Fibroblast of lung (primary cell): ENCODE results near the gene NXNL2. TPM values are rescaled to one million over a fixed set of nuclear protein-coding genes. Genes with fewer than 3 reads are reported as not detected.
A peak's percentile ranks its signal among the peaks of the same experiment; 100 is the strongest.

ENCODE experiments used
- DNase-seq, 2 donors: peaks; one replicate each; pipeline versions ENCODE4 v3.0.0 to v3.0.0-alpha.2; 2010; ENCODE audit warnings: low read depth in 2 of 2
- H2AFZ ChIP-seq: 2 replicates; pipeline ENCODE4 v1.5.1; 2012; ENCODE audit warnings: low read length, control low read depth, inconsistent platforms
- H3K27ac ChIP-seq: 2 replicates; pipeline ENCODE4 v1.5.1; 2011; ENCODE audit warnings: low read length, control low read depth; ENCODE audit not compliant: insufficient read depth
- H3K27me3 ChIP-seq: 2 replicates; pipeline ENCODE4 v1.5.1; 2011; ENCODE audit warnings: mild to moderate bottlenecking, low read length; ENCODE audit not compliant: control insufficient read depth, insufficient read depth
- H3K36me3 ChIP-seq: 2 replicates; pipeline ENCODE4 v1.5.1; 2011; ENCODE audit warnings: low read length; ENCODE audit not compliant: control insufficient read depth, insufficient read depth
- H3K4me1 ChIP-seq: 2 replicates; pipeline ENCODE4 v1.5.1; 2011; ENCODE audit warnings: low read length; ENCODE audit not compliant: control insufficient read depth, insufficient read depth; ENCODE audit errors: extremely low read depth
- H3K4me2 ChIP-seq: 2 replicates; pipeline ENCODE4 v1.5.1; 2011; ENCODE audit warnings: low read length, control low read depth; ENCODE audit not compliant: insufficient read depth; ENCODE audit errors: extremely low read depth
- H3K4me3 ChIP-seq, 4 experiments: fragments of 200-600 bp in 1 of 4; sonication (generic) in 1 of 4; replicated peaks in 1 of 4; 2 replicates each; pipeline ENCODE4 v1.5.1; 2011 to 2016; ENCODE audit warnings: low read length in 4 of 4, low read depth in 3 of 4, mild to moderate bottlenecking in 3 of 4, control low read depth in 2 of 4, inconsistent platforms in 1 of 4, mixed read lengths in 1 of 4; ENCODE audit not compliant: insufficient read depth in 1 of 4; ENCODE audit errors: control extremely low read depth in 1 of 4
- H3K79me2 ChIP-seq: 2 replicates; pipeline ENCODE4 v1.5.1; 2012; ENCODE audit warnings: mild to moderate bottlenecking, low read length, inconsistent platforms; ENCODE audit not compliant: control insufficient read depth, insufficient read depth
- H3K9ac ChIP-seq: 2 replicates; pipeline ENCODE4 v1.5.1; 2011; ENCODE audit warnings: mild to moderate bottlenecking, low read length, control low read depth; ENCODE audit not compliant: insufficient read depth
- H3K9me3 ChIP-seq: 2 replicates; pipeline ENCODE4 v1.5.1; 2012; ENCODE audit warnings: low read depth, low read length; ENCODE audit not compliant: control insufficient read depth, insufficient read depth
- H4K20me1 ChIP-seq: 2 replicates; pipeline ENCODE4 v1.5.1; 2011; ENCODE audit warnings: low read length; ENCODE audit not compliant: control insufficient read depth, insufficient read depth; ENCODE audit errors: extremely low read depth
- EZH2 ChIP-seq: IDR thresholded peaks from 2 replicates; pipeline ENCODE4 v1.5.1; 2012; ENCODE audit warnings: low read length, control low read depth, mild to moderate bottlenecking; ENCODE audit errors: missing control alignments
- polyA plus RNA-seq, 2 donors: library from polyadenylated mRNA; depleted of rRNA in 1 of 2; stranded (reverse) in 1 of 2; unstranded in 1 of 2; fragments of >200 nt; gene quantifications; 2 replicates each; pipeline ENCODE4 v1.2.1, GENCODE V29; 2011 to 2012; ENCODE audit warnings: missing spikeins in 1 of 2
- total RNA-seq: library from RNA; depleted of rRNA; stranded (reverse); fragments of >200 nt; gene quantifications from 2 replicates; pipeline ENCODE4 v1.2.1, GENCODE V29; 2014
- TF ChIP-seq, protein P1 (sequence below), 2 donors: IDR thresholded peaks in 1 of 2; conservative IDR thresholded peaks in 1 of 2; 1 replicate in 1 of 2; 2 replicates in 1 of 2; pipeline ENCODE4 v1.5.1; 2011 to 2012; ENCODE audit warnings: low read length in 2 of 2, control low read depth in 1 of 2, inconsistent platforms in 1 of 2, low read depth in 1 of 2, mild to moderate bottlenecking in 1 of 2

The NXNL2 gene
- total and polyA plus RNA-seq, 2 donors (not counting 1 experiment from before 2014, with no cell fraction given) = 0.50 to 1.3 TPM

DNA sequence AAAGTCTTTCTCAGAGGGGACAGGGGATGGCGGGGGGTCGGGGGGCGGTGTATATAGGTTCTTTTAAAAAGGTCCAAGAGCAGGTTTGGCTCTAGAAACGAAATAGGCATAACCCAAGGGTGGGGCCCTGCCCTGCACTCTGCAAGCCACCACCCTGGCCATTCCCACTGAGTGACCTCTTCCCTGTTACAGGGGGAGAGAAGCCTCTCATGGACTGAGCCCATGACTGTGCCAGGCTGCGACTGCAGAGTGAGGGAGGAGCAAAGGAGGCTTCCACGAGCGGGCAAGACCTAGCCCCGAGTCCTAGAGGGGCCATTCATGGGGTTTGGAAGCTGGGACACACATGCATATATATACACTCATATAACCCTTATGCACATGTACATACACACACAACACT, 10.1 kb upstream of the NXNL2 start:
- Histone ChIP-seq H3K4me2 (no peak overlapping the region), H3K4me3 (no peak overlapping the region), H3K9me3 (no peaks in the 10 kb centered on the region), H3K36me3 (no peaks in the 10 kb centered on the region), H3K27ac (no peak overlapping the region), H3K4me1 (peaks cover 16% of the 10 kb centered on the region), H3K9ac (no peak overlapping the region), H2AFZ (no peak overlapping the region), H3K79me2 (no peaks in the 10 kb centered on the region), H4K20me1 (no peaks in the 10 kb centered on the region), H3K27me3 (no peaks in the 10 kb centered on the region)
- no peak for TF ChIP-seq EZH2
- TF ChIP-seq, protein P1, sequence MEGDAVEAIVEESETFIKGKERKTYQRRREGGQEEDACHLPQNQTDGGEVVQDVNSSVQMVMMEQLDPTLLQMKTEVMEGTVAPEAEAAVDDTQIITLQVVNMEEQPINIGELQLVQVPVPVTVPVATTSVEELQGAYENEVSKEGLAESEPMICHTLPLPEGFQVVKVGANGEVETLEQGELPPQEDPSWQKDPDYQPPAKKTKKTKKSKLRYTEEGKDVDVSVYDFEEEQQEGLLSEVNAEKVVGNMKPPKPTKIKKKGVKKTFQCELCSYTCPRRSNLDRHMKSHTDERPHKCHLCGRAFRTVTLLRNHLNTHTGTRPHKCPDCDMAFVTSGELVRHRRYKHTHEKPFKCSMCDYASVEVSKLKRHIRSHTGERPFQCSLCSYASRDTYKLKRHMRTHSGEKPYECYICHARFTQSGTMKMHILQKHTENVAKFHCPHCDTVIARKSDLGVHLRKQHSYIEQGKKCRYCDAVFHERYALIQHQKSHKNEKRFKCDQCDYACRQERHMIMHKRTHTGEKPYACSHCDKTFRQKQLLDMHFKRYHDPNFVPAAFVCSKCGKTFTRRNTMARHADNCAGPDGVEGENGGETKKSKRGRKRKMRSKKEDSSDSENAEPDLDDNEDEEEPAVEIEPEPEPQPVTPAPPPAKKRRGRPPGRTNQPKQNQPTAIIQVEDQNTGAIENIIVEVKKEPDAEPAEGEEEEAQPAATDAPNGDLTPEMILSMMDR (conservative IDR thresholded peaks at IDR 0.05 in 1 of 2, IDR thresholded peaks at IDR 0.05 in 1 of 2; ENCODE audit: low read depth in 1 of 2, low read length in 2 of 2) = no peak
- DNase-seq = no peak

DNA sequence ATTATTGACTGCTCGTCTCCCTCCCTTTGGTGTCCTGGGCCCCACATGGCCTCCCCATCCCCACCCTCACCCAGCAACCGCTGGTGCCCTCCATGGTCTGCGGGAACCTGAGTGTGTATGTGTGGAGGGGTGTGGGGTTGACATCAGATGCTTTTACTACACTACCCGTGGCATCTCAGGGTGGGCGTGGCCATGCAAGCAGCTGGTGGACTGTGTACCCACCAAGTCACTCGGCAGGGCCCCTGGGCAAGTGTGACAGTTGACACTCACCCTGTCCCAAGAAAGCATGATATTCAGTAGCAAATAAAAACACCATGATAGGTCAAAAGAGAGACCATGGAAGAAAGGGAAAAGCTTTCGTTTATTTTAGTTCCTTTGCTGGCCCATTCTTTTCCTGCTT, 7.4 kb upstream of the NXNL2 start:
- no peak overlapping the region for H3K4me3 ChIP-seq
- no peak overlapping the region for H3K9ac ChIP-seq
- peaks cover 21% of the 10 kb centered on the region for H3K4me1 ChIP-seq
- no peak for TF ChIP-seq EZH2
- TF ChIP-seq, protein P1 (conservative IDR thresholded peaks at IDR 0.05 in 1 of 2, IDR thresholded peaks at IDR 0.05 in 1 of 2; ENCODE audit: low read depth in 1 of 2, low read length in 2 of 2) = no peak
- H3K79me2 ChIP-seq = peaks cover 7% of the 10 kb centered on the region
- no peaks in the 10 kb centered on the region for H3K9me3 ChIP-seq
- no peak overlapping the region for H3K4me2 ChIP-seq
- H4K20me1 ChIP-seq = no peaks in the 10 kb centered on the region
- H3K36me3 ChIP-seq = no peaks in the 10 kb centered on the region
- H3K27me3 ChIP-seq = no peaks in the 10 kb centered on the region
- no peak for DNase-seq
- no peak overlapping the region for H2AFZ ChIP-seq
- H3K27ac ChIP-seq = no peak overlapping the region

DNA sequence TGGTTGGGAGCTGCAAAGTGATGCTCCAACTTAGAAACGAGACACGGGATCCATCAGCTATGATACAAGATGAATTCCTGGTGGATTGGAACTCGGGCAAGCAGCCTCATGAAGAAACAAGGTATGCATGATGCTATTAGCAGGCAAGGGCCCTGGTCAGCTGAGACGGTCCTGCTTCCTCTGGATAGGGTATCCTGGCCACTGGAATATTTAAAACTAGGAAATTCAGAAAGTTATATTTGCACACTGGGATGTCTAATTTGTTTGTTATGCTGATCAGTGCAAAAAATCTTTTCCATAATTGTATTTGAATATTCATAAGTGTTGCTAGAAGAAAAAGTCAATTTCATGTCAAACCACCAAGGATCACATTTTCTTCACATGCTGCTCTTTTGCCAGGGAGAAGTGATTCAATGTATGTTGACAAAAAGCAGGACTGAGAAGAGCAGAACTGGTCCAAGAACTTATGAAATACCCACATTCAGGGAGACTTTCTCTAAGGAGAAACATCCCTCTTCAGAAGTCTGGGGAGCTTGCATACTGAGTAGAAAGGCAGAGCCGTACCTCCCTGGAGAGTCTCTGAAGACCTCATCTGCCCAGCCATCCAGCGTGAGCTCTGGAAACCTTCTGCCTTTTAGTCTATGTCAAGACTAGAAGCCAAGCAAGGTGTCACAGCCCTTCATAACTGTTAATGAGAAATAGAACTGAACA, 6.7 kb upstream of the NXNL2 start:
- H3K79me2 ChIP-seq = peaks cover 13% of the 10 kb centered on the region
- no peak overlapping the region for H2AFZ ChIP-seq
- no peaks in the 10 kb centered on the region for H3K36me3 ChIP-seq
- no peaks in the 10 kb centered on the region for H3K27me3 ChIP-seq
- H3K9ac ChIP-seq = no peak overlapping the region
- peaks cover 21% of the 10 kb centered on the region for H3K4me1 ChIP-seq
- no peaks in the 10 kb centered on the region for H4K20me1 ChIP-seq
- peak in 1 of 2 donors; percentile 42 for DNase-seq
- H3K4me2 ChIP-seq = no peak overlapping the region
- no peak overlapping the region for H3K27ac ChIP-seq
- TF ChIP-seq, protein P1 (conservative IDR thresholded peaks at IDR 0.05 in 1 of 2, IDR thresholded peaks at IDR 0.05 in 1 of 2; ENCODE audit: low read depth in 1 of 2, low read length in 2 of 2) = no peak
- TF ChIP-seq EZH2 = no peak
- no peak overlapping the region for H3K4me3 ChIP-seq
- no peaks in the 10 kb centered on the region for H3K9me3 ChIP-seq
